ENCODE measurements around the gene ATP8B4.

GRCh38 chr15:49815950-49816349, 303.1 kb downstream of the ATP8B4 start:
- TF ChIP-seq CTCF (IDR thresholded peaks at IDR 0.05 in 8 of 11, conservative IDR thresholded peaks at IDR 0.05 in 3 of 11) (no peak), POLR2A (IDR thresholded peaks at IDR 0.05) (no peak), POLR2AphosphoS5 (IDR thresholded peaks at IDR 0.05) (no peak)

Measured in spleen (tissue), 7 donors.